GM18508 (cell line): Measurements from ENCODE around the gene TYW1.
"Not testable (repeated sequence)": the region's sequence is repeated elsewhere in the genome, so short reads cannot be mapped to it uniquely, and the experiment has no call there.

ENCODE experiments used
- ATAC-seq: cut with Tn5 transposase; IDR thresholded peaks from one replicate; pipeline ENCODE4 v1.9.1; 2021; ENCODE audit warnings: moderate number of reproducible peaks; ENCODE audit not compliant: insufficient read depth, unreplicated experiment

The TYW1 gene

GRCh38 chr7:66994051-66994450, 2.6 kb upstream of the TYW1 start:
- ATAC-seq: not testable (repeated sequence)

GRCh38 chr7:66994691-66995049, 2.0 kb upstream of the TYW1 start:
- ATAC-seq: not testable (repeated sequence)

GRCh38 chr7:66995050-66995776, 1.4 kb upstream of the TYW1 start, which contains the start of gene SBDS:
Gene SBDS (minus strand): TSS chr7:66995586. CDS start chr7:66995417, 169 bp downstream.
- ATAC-seq: peak; percentile 51

GRCh38 chr7:67000601-67001258, 4.1 kb downstream of the TYW1 start:
- not testable (repeated sequence) for ATAC-seq

DNA sequence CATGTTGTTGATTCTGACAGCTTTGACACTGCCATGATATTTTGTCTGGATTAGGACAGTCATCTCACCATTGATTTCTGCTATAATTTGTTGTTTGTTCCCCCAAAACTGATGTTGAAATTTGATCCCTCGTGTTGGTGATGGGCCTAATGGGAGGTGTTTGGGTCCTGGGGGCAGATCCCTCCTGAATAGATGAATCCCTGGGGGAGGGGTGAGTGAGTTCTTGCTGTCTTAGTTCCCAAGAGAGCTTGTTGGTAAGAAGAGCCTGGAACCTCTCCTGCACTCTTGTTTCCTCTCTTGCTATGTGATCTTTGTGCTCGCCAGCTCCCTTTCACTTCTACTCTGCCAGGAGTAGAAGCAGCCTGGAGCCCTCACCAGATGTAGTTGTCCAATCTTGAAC, 7.5 kb downstream of the TYW1 start:
- ATAC-seq: not testable (repeated sequence)

DNA sequence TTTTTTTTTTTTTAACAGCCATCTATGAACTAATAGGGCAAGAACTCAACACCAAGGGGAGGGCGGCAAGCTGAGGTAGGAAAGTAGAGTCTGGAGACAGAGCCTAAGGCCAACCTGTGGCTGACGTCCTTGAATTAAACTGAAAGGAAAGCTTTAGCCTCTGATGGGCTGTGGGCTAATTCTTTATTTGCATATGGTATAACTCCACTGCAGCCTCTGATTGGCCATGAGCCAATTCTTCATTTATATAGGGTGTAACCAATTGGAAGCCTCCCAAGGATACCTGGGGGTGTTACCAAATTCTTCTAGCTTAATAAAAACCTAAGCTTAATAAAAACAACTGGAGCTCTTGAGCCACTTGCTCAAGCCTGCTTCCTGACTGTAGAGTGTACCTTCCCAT, 10.3 kb downstream of the TYW1 start:
- no peak for ATAC-seq

GRCh38 chr7:67008260-67008659, 11.6 kb downstream of the TYW1 start:
- no peak for ATAC-seq

- ATAC-seq: not testable (repeated sequence)
Measured at GRCh38 chr7:67009677-67010076, 13.0 kb downstream of the TYW1 start.

DNA sequence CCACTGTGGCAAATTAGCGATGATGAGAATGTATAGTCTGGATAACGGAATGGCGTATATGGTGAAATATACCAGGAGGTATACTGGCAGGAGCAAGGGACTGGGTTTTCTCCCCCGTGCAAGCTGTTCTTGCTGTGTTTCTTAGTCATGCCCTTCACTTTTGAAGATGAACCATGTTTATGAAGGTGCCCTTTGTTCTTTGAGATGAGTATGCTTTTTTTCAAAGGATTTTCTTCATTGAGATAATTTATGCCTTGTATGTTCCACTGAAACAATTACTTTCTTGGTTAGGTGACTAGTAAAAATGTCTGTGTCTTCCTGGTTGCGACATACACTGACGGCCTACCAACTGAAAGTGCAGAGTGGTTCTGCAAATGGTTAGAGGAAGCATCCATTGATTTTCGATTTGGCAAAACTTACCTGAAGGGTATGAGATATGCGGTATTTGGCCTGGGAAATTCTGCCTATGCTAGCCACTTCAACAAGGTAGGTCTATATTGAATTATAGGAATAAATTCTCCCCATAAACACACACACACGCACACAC, 17.5 kb downstream of the TYW1 start:
- not testable (repeated sequence) for ATAC-seq

- ATAC-seq: not testable (repeated sequence)
Measured at GRCh38 chr7:67017971-67018370, 21.3 kb downstream of the TYW1 start.

GRCh38 chr7:67018940-67019339, 22.3 kb downstream of the TYW1 start:
- ATAC-seq: no peak

DNA sequence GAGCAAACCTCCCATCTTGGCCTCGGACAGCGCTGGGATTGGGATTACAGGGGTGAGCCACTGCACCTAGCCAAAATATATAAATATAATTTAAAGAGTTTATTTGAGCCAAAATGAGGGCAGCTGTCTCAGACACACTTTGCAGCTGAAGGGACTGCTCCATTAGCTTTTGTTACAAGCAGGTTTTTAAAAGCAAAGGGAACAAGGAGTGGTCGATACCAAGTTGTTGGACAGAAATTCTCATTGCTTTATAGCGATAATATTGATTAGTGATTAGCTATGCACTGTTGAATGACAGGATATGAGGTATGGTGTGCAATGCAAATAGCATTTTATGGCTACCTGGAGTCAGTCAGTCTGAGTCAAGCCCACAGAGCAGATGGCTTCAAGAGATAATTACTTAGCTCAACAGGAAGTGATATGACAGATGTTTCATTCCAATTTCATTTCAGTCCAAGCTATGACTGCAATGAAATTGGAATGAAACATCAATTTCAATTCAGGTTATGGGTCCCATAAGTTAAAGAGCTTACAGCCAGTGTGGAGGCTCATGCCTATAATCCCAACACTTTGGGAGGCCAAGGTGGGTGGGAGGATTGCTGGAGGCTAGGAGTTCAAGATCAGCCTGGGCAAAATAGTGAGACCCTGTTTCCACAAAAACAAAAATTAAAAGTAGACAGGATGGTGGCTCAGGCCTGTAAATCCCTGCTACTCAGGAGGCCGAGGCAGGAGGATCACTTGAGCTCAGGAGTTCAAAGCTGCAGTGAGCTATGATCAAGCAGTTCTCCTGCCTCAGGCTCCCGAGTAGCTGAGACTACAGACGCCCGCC, 23.1 kb downstream of the TYW1 start:
- ATAC-seq: no peak

DNA sequence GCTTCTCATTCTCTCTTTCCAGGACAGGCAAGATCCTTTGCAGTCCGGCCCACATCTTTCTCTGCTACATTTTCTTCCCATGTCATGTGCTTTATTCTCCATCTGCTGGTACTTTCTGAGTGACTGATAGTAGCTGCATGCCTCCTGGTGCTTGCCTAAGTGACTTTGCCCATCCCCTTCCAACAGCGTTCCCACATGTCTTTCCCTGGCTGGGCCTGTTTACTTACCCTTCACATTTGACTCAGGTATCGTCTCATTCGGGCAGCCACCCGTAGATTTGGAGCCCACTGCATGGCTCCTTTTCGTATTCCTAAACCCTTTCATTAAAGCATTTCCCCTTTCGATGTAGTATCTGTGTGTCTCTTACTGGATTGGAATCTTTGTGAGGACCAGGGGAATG, 24.6 kb downstream of the TYW1 start:
- ATAC-seq: no peak

DNA sequence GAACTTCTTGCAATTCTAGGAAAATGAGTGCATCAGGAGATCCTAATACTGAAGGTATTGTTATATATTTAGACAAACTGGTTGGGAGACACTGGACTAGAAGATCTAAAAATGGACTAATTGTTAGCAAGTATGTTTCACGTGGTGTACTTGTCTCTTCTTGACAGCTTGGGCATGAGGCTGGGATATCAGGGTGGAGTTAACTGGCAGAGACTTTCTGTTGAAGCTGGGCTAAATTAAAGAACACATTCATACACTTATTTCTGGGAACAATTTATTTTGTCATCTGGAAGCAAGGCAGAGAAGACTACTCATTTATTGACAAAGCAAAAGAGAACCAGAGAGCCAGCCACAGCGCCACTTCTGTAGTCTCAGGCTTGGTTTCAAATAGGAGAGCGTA, 25.9 kb downstream of the TYW1 start:
- no peak for ATAC-seq

DNA sequence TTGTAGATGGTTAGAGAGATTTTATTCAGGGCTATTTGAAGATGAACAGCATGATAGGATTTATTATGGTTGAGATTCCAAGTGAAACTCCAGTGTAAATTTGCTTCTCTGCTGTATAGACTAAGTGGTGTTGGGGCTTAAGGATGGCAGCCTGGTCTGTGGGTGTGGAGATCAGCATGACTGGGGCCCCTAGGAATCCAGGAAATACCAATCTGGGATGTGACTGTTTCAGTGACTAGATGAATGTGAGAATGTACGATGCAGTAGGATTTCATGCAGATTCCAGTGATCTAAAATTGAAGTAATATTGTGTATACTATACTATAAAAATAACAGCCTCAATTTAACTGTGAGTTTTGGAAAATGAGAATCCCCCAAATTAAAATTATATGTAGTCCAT, 28.8 kb downstream of the TYW1 start:
- not testable (repeated sequence) for ATAC-seq

GRCh38 chr7:67031685-67032084, 35.1 kb downstream of the TYW1 start:
- not testable (repeated sequence) for ATAC-seq

DNA sequence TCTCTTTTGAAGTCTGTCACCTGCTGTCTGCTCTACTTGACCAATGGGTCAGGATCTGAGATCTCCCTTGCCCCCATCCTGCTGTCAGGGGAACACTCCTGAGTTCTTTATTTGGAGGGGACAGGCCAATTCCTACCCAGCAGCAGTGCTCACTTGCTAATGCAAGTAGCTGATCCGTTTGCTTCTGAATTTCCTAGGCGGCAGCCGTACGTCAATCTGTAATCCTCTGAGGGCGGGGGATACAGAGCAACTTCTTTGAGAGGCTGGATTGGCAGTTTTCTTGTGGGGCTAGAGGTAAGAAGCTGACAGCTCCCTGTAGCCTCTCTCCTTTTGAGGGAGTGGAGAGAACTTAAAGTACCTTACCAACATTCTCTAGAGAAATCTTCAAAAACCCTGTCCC, 36.6 kb downstream of the TYW1 start:
- no peak for ATAC-seq

DNA sequence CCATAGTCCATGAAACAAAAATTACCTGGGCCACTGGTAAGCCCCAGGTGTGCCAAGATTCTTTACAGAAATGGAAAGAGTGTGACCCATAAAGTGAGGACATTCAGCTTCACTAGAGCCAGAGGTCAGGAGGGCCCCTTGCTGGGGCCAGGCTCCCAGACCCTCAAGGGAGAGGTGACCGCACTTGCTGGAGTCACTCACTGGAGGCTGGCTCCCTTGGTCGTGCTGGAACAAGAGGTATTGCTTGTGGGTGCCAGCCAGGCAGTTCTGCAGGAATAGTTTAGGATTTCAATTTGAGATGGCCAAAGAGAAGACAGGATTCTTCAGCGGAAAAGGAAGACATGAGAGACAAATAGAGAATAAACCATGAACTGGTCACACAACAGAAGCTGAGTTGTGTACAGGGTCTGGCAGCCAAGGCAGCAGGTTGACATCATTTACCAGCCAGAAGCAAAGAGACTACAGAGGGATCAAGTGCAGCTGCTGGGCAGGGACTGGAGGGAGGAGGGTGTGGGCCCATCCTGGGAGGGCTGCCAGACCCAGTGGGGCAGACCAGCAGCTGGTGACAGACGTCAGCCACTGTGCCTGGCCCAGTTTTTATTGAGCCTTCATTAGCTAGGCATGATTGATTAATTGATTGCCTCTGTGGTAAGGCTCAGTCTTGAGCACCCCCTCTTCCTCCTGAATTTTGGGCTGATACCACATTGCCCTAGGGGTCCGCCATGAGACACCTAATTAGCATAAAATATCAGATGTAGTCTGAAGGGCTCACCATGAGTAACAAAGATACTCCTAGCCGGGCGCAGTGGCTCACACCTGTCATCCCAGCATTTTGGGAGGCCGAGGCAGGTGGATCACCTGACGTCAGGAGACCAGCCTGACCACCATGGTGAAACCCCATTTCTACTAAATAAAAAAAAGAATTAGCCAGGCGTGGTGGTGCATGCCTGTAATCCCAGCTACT, 40.1 kb downstream of the TYW1 start:
- ATAC-seq: not testable (repeated sequence)

GRCh38 chr7:67040832-67041231, 44.2 kb downstream of the TYW1 start:
- not testable (repeated sequence) for ATAC-seq
